GM12874 (cell line): Measurements from ENCODE around the gene TBC1D7.

Source experiments
- CTCF ChIP-seq: IDR thresholded peaks from 2 replicates; pipeline ENCODE4 v1.5.1; 2011; ENCODE audit warnings: low read depth, mild to moderate bottlenecking, control low read depth, low read length, moderate library complexity; ENCODE audit not compliant: insufficient read depth

TBC1D7 gene

DNA sequence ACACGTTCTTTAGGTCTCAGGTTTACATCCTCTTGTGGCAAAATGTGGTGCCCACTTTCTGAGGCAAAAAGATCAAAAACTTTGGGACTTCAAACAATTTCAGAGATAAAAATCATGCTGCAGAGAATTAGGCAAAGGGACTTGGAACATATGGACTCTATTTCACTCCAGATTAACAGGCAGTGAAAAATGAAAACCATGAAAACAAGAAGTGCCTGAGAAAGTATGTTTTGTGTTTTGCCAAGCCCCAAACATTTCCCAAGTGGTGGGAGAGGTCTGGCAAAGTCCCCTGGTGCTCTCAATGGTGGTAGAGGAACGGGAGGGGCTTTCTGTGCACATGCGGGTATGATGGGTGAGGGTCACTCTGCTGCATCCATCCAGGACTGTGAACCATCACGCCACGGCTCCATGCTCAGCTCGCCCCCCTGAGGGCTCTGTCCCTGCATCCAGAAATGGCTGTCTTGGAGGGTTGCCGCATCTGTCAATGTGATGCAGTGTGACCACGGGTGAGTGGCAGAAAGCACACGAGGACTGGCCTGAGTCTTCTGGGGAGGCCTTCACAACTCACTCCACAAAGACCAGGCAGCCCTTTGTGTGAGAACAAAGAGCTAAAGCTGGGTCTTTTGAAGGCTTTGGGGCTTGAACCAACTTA lies 43.2 kb upstream of the TBC1D7 start:
- TF ChIP-seq CTCF: no peak

GRCh38 chr6:13370623-13371022 lies 42.3 kb upstream of the TBC1D7 start:
- no peak for TF ChIP-seq CTCF

DNA sequence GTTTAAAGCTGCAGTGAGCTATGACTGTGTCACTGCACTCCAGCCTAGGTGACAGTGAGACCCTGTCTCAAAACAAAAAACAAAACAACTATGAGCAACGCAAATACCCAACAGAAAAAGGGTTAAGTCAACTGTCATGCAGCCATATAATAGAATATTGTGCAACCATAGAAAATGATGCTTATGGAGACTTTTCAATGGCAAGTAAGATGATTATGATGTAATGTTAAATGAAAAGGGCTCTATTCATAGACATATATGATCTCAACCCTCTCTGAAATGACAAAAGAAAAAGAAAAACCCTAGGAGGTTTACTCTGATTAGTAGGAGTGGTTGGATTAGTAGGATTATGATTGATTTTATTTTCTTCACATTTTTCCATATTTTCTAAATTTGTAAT lies 41.3 kb upstream of the TBC1D7 start:
- TF ChIP-seq CTCF: no peak

GRCh38 chr6:13368731-13369115 lies 40.4 kb upstream of the TBC1D7 start:
- TF ChIP-seq CTCF: no peak

- no peak for TF ChIP-seq CTCF
Observed at GRCh38 chr6:13368079-13368730, 39.9 kb upstream of the TBC1D7 start.

GRCh38 chr6:13367396-13367795 lies 39.1 kb upstream of the TBC1D7 start:
- no peak for TF ChIP-seq CTCF

DNA sequence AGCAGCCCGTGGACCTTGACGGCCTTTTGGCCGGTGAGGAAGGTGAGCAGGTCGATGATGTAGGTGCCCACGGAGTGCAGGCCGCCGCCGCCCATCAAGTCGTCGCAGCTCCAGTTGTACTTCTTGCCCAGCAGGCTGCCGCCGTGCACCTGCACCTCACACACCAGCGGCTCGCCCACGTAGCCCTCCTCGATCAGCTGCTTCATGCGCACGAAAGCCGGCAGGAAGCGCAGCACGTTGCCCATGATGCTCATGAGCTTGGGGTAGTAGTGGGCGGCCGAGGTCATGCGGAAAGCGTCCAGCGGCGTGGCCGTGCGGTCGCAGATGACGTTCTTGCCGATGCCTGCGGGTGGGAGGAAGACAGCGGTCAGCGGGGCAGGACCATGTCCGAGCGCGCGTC lies 37.0 kb upstream of the TBC1D7 start:
- TF ChIP-seq CTCF: no peak
